Keratinocyte (primary cell): ENCODE data around the gene MORC4. TPM values are rescaled to one million over a fixed set of nuclear protein-coding genes. Genes with fewer than 3 reads are reported as not detected.

Experiments used
- DNase-seq: peaks from one replicate; pipeline ENCODE4 v3.0.0-alpha.2; 2011; ENCODE audit warnings: low read depth, missing footprints, low spot score
- FAIRE-seq: peaks from 2 replicates; lab custom pipeline; 2011; peaks lifted over from hg19 to GRCh38; lab: Jason Lieb, UNC
- H2AFZ ChIP-seq: 2 replicates; pipeline ENCODE4 v1.6.0; 2012; ENCODE audit warnings: low read length, control low read depth, inconsistent platforms; ENCODE audit not compliant: control insufficient read depth
- H3K27ac ChIP-seq: 2 replicates; pipeline ENCODE4 v1.5.1; 2011; ENCODE audit warnings: low read length; ENCODE audit not compliant: control insufficient read depth, insufficient read depth
- H3K27me3 ChIP-seq: 3 replicates; pipeline ENCODE4 v1.6.0; 2011; ENCODE audit warnings: low read length; ENCODE audit not compliant: control insufficient read depth, insufficient read depth; ENCODE audit errors: extremely low read depth
- H3K36me3 ChIP-seq, 2 experiments: 2 replicates in 1 of 2; 3 replicates in 1 of 2; pipeline ENCODE4 v1.5.1; 2011; ENCODE audit warnings: low read length in 2 of 2, mild to moderate bottlenecking in 1 of 2; ENCODE audit not compliant: control insufficient read depth in 2 of 2, insufficient read depth in 2 of 2; ENCODE audit errors: extremely low read depth in 1 of 2
- H3K4me1 ChIP-seq: 3 replicates; pipeline ENCODE4 v1.5.1; 2011; ENCODE audit warnings: low read length; ENCODE audit not compliant: control insufficient read depth, insufficient read depth; ENCODE audit errors: extremely low read depth
- H3K4me2 ChIP-seq: 3 replicates; pipeline ENCODE4 v1.6.0; 2011; ENCODE audit warnings: low read depth, low read length; ENCODE audit not compliant: control insufficient read depth, insufficient read depth; ENCODE audit errors: extremely low read depth
- H3K4me3 ChIP-seq, 3 experiments: fragments of 200-600 bp in 1 of 3; sonication (generic) in 1 of 3; 2 replicates in 2 of 3; 3 replicates in 1 of 3; pipeline ENCODE4 v1.5.1; 2011 to 2016; ENCODE audit warnings: low read length in 3 of 3, mild to moderate bottlenecking in 3 of 3, control low read depth in 2 of 3, inconsistent platforms in 1 of 3, low read depth in 1 of 3, mixed read lengths in 1 of 3, mixed run types in 1 of 3, moderate library complexity in 1 of 3; ENCODE audit not compliant: control insufficient read depth in 2 of 3, insufficient read depth in 2 of 3; ENCODE audit errors: extremely low read depth in 1 of 3
- H3K79me2 ChIP-seq: 2 replicates; pipeline ENCODE4 v1.6.0; 2012; ENCODE audit warnings: low read length; ENCODE audit not compliant: control insufficient read depth, insufficient read depth
- H3K9ac ChIP-seq: 3 replicates; pipeline ENCODE4 v1.6.0; 2011; ENCODE audit warnings: low read length; ENCODE audit not compliant: control insufficient read depth, insufficient read depth; ENCODE audit errors: extremely low read depth
- H3K9me1 ChIP-seq: 3 replicates; pipeline ENCODE4 v1.6.0; 2011; ENCODE audit warnings: low read length; ENCODE audit not compliant: control insufficient read depth, insufficient read depth; ENCODE audit errors: extremely low read depth
- H3K9me3 ChIP-seq: 2 replicates; pipeline ENCODE4 v1.5.1; 2012; ENCODE audit warnings: low read depth, low read length; ENCODE audit not compliant: control insufficient read depth
- H4K20me1 ChIP-seq: 3 replicates; pipeline ENCODE4 v1.6.0; 2011; ENCODE audit warnings: low read length; ENCODE audit not compliant: control insufficient read depth, insufficient read depth; ENCODE audit errors: extremely low read depth
- CTCF ChIP-seq, 3 experiments: IDR thresholded peaks in 1 of 3; conservative IDR thresholded peaks in 1 of 3; optimal IDR thresholded peaks in 1 of 3; 2 replicates in 2 of 3; 3 replicates in 1 of 3; pipeline versions ENCODE3 to v1.5.1; 2011; ENCODE audit warnings: low read length in 3 of 3, mild to moderate bottlenecking in 3 of 3, moderate library complexity in 2 of 3, control low read depth in 1 of 3, inconsistent platforms in 1 of 3; ENCODE audit not compliant: insufficient read depth in 2 of 3; ENCODE audit errors: extremely low read depth in 1 of 3
- EZH2 ChIP-seq: IDR thresholded peaks from one replicate; pipeline ENCODE4 v1.6.1; 2012; ENCODE audit warnings: inconsistent platforms, mild to moderate bottlenecking, low read length, moderate library complexity
- dilution Hi-C: fragments of 300-500 bp; cut with MboI; formaldehyde crosslinking; loops from one replicate; pipeline ENCODE4 v1.7.0; 2020; ENCODE audit warnings: low sequenced_read_pairs; ENCODE audit not compliant: extremely low pct_ligation_motif_present
- polyA plus RNA-seq, 5 experiments: library from polyadenylated mRNA; depleted of rRNA in 3 of 5; stranded (reverse) in 3 of 5; stranded (forward) in 1 of 5; unstranded in 1 of 5; fragments of >200 nt; gene quantifications; 1 replicate in 1 of 5; 2 replicates in 3 of 5; 3 replicates in 1 of 5; pipeline versions ENCODE4 v1.2.1 to v1.2.3, GENCODE V29; 2011 to 2012; ENCODE audit warnings: missing spikeins in 2 of 5, low read depth in 1 of 5, low replicate concordance in 1 of 5

Gene MORC4
- polyA plus RNA-seq, 1 donor (not counting 4 experiments of a cell fraction or from before 2014, with no cell fraction given), result 21.0 TPM

GRCh38 chrX:106927023-106927422 is 73.0 kb downstream of the MORC4 start:
- H3K4me1 ChIP-seq, result peaks cover 5% of the 10 kb centered on the region
- no peak overlapping the region for H3K9ac ChIP-seq
- no peak overlapping the region for H3K4me3 ChIP-seq
- H4K20me1 ChIP-seq, result no peaks in the 10 kb centered on the region
- DNase-seq (no peak), FAIRE-seq (no peak)
- TF ChIP-seq CTCF (optimal IDR thresholded peaks at IDR 0.05 in 1 of 3, IDR thresholded peaks at IDR 0.05 in 1 of 3, conservative IDR thresholded peaks at IDR 0.05 in 1 of 3; ENCODE audit: extremely low read depth in 1 of 3, insufficient read depth in 2 of 3, low read length in 3 of 3) (no peak), EZH2 (no peak)
- H3K9me1 ChIP-seq, result no peaks in the 10 kb centered on the region
- H3K79me2 ChIP-seq, result no peaks in the 10 kb centered on the region
- H3K27me3 ChIP-seq, result peaks cover 5% of the 10 kb centered on the region
- dilution Hi-C loops, result no loop called here
- no peak overlapping the region for H3K4me2 ChIP-seq
- H3K9me3 ChIP-seq, result no peaks in the 10 kb centered on the region
- H2AFZ ChIP-seq, result no peak overlapping the region
- H3K36me3 ChIP-seq, result no peaks in the 10 kb centered on the region
- H3K27ac ChIP-seq, result no peak overlapping the region

- Histone ChIP-seq H4K20me1 (no peaks in the 10 kb centered on the region), H3K79me2 (no peaks in the 10 kb centered on the region), H3K4me2 (no peak overlapping the region), H3K36me3 (no peaks in the 10 kb centered on the region), H2AFZ (no peak overlapping the region), H3K9ac (no peak overlapping the region), H3K27me3 (peaks cover 7% of the 10 kb centered on the region), H3K4me3 (no peak overlapping the region), H3K9me1 (no peaks in the 10 kb centered on the region), H3K9me3 (no peaks in the 10 kb centered on the region), H3K27ac (no peak overlapping the region), H3K4me1 (peaks cover 19% of the 10 kb centered on the region)
- DNase-seq, result no peak
- dilution Hi-C loops, result no loop called here
- no peak for TF ChIP-seq CTCF (optimal IDR thresholded peaks at IDR 0.05 in 1 of 3, IDR thresholded peaks at IDR 0.05 in 1 of 3, conservative IDR thresholded peaks at IDR 0.05 in 1 of 3; ENCODE audit: extremely low read depth in 1 of 3, insufficient read depth in 2 of 3, low read length in 3 of 3)
- no peak for FAIRE-seq
These were observed 78.4 kb downstream of the MORC4 start for GRCh38 chrX:106921637-106922036.
